ENCODE results near the gene WWOX.

The WWOX gene

DNA sequence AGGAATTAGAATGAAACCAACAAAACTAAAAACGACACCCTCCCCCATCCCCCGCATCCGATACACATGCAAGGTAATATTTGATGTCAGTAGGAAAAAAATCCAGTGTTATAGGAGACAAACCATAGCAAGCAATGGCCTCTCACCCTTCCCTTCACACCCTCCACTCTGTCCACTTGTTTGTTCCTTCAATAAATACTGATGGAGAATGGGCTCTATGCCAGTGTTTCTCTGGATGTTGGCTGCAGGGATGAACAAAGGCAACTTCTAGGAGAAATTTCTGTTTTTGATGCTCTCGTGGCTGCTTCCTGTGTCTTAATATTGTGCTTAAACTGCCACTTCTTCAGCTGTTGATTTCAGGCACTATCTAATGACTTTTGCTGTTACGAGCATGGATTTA, 98.8 kb downstream of the WWOX start:
- no peak for DNase-seq

DNA sequence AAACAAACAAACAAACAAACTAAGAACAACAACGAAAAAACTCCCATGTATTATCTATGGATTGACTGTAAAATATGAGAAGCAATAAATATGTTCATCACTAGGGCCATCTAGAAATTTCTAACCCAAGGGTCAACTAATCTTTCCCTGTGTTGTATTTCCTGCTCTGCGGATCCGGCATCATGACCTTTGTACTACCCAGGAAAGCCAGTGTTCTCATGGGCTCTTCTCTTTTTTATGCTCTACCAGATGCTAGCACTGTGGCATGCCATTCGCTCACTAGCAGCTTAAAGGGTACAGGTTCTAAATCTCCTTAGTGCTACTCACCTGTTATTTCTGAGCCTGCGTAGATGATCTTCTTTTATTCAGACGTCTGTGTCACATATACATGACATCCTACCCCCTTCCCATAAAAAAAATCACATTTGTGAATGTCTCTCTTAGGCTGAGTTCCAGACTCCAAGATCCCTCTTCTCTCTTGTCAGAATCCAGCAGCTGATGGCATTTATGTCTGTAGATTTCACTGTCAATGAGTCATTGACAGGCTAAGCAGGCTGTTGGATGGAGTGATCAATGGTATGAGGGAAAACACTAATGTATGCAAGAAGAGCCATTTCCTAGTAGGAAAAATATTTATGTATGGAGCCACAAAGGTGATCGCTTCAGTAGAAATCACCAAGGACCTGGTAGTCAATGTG, 100.0 kb downstream of the WWOX start:
- no peak for DNase-seq

DNA sequence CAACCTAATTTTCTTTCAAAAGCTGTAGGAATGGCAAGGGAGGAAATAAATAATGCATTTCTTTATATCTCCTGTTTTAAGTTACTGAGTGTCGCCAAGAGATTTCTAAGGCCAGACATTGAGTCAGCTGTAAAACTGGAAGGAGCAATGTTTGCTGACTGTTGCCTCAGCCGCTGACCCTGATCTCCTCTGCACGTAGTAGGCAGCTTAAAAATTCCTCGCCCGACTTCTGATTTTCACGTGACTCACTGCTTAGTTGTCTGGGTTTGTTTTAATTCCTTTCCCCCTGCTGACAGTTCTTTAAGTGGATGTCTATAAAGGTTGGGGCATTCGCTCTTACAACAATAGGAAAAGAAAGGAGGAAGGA, 100.6 kb downstream of the WWOX start:
- DNase-seq: no peak

DNA sequence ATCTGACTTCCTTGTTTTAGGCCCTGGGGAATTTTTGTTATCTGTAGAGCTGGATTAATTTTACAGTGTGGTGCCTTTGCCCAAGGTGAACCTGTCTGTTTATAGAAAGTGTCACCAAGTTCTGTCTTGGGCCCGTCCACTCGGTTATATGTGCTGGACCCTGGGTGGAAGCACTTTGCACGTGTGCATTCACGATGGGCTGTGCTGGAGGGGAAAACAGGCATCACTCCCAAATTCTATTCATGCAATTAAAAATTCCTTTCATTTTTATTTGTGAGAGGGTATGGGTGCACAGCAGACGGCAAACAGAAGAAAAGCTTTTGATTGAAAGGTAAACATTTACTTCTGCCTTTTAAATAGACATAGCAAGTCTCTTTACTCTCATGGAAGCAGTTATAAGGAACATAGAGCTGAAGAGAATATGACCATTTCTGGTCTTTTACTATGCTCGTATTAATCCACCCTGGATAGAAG, 101.2 kb downstream of the WWOX start:
- no peak for DNase-seq

DNA sequence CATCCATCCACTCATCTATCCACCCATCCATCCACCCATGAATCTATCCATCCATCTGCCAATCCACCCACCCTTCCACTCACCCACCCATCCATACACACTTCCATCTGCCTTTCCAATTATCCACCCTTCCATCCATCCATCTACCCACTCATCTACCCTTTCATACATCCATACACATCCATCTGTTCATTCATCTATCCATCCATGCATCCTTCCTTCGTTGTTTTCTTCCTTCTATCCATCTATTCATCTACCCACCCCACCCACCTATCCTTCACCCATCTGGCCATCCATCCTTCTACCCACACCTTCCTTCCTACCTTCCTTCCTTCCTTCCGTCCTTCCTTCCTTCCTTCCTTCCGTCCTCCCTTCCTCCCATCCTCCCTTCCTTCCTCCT, 106.1 kb downstream of the WWOX start:
- DNase-seq: no peak

DNA sequence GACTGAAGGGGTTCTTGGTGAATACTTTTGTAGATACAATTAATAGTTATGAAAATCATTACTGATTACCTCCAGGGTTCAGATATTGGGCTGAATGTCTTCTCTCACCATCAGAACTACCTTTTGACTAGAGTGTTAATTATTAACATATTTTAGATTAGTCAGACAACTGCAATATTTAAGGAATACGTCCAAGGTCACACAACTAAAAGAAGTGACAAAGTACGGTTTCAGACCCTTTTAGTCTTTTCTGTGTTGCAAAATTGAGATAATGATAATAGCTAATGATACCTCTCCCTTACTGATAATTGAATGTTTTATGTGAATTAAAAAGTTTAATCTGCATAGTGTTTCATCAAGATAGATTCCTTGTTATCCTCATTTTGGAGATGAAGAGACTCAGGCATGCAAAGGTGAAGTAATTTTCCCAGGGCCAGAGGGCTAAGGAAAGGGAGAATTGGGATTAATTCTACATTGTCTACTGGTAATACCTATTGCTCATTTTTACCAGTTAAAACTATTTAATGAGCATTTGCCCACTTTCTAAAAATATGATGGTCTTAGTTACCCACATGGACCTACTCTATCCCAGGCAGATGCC, 107.3 kb downstream of the WWOX start:
- no peak for DNase-seq

DNA sequence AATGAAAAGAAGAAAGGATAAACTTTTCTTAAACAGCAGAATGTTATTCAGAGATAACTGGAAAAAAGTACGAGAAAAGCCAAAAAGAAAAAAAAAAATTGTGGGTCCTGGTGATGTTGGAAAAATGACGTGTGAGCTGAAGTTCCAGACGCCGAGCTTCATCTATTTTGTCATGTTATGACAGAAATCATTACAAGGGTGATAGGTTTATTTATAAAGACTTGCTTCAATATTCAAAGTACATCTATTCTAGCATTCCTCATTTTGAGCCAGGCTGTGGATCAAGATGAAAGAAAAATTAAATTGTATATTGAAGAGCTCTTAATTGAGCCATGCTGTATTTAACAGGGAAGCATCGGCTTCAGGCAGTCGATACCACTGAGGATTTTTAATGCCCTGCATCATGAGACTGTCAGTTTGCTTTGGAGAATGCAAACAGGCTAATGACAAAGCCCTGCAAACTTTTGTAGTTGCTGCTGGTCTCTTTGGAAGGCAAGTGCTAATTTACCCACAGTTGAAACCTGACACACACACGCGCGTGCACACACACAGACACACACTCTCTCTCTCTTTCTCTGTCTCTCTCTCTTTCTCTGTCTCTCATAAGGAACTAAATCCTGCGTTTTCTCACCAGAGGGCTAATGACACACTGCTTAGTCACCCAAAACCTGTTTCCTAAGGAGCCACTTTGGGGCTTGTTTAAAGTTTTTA, 110.7 kb downstream of the WWOX start:
- DNase-seq: no peak

DNA sequence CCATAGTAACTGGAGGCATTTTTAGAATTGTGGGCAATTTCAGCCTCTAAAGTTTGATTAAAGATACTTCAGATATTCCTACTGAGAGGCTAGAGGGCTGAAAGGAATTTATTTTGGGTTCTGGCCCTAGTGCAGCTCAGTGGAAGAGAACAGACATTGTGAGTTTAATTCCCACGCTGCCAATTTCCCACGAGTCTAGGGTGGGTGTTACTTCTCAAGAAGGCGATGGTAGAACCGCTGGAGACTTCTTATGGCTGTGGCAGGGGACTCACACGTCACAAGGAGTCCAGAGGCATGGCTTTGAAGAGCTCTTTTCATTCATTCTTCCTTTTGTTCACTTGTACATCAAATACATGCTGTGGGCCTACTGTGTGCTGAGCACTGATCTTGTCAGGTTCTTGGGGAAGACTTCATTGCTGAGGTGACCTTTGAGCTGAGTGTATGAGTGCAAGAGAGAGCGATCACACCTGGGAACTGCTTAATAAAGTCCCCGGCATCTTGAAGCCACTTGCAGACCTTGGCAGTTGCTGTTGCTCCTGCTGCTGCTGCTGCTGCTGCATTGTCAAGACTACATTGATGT, 111.7 kb downstream of the WWOX start:
- DNase-seq: no peak

DNA sequence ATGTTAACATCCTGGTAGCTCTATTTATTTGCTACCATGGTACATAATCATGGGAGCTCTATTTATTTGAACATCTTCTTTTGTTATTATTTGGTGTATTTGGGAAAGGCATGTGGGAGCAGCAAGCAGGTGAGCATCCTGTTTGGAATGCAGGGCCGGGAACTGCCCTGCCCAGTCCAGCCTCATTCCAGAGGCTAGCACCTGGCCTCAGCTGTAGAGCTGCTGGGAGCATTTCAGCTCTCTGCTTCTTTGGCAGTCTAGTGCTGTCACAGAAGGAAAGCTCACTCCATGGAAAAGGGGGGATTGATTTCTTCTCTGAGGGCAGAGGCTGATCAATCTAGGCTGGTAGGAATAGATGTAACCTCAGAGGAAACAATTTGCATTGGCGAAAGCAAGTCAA, 112.5 kb downstream of the WWOX start:
- no peak for DNase-seq

DNA sequence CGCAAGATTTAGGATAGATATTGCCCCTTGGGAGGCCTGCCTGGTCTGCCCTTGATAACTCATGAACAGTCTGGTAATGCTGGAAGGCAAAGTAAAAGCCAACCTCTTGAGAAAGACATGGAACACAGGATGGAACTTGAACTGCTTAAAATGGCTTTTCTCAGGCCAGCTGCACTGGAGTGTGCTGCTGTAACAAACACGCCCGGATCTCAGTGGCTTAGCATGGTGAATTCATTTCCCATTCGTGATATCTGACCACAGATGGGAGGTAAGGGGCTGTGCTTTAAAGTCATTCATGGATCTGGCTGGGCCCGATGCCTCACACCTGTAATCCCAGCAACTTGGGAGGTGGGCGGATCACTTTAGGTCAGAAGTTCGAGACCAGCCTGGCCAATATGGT, 113.2 kb downstream of the WWOX start:
- DNase-seq: no peak

DNA sequence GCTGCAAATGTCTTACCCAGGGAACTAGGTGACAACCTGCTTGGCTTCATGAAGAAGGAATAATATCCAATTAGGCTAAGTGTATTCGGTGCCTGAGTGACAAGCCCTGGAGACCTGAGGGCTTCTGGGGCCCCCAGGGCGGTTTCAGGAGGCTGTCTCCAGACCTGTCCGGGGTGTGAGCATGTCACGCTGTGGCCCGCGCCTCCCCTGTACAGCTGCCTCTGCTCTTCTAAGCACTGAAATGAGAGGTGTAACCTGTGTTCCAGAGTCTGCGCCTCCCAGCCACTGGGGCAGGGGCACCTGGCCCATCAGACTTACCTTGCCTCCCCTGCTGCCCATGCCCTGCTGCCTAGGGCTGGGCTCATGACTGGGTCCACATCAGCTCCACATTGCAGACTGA, 114.3 kb downstream of the WWOX start:
- no peak for DNase-seq

DNA sequence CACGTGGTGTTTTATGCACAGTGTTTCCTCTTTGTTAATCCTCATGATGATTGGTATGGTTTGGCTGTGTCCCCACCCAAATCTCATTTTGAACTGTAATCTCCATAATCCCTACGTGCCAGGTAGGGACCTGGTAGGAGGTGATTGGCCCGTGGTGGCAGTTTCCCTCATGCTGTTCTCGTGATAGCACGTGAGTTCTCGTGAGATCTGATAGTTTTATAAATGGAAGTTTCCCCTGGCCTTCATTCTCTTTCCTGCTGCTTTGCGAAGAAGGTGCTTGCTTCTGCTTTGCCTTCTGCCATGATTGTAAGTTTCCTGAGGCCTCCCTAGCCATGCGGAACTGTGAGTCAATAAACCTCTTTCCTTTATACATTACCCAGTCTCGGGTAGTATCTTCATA, 115.8 kb downstream of the WWOX start:
- DNase-seq: no peak

DNA sequence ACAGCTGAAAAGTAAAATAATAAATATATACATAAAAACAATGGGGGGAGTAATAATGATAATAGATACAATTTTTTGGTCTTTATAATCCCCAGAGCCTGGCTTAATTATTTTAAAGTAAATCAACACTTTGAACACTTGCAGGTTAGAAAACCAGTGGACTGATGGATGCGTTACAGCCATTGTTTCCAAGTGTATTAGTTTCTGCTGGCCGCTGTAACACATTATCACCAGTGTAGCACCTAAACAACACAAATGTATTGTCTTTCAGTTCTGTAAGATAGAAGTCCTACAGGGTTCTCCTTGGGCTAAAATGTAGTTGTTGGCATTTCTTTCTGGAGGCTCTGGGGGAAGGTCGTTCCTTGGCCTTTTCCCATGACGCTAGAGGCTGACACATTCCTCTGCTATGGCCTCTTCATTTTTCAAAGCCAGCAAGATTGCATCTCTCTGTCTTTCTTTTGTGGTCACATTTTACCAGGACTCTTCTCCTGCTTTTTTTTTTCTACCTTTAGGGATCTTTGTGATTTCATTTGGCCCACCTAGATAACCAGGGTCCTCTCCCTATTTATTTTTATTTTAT, 116.8 kb downstream of the WWOX start:
- no peak for DNase-seq

DNA sequence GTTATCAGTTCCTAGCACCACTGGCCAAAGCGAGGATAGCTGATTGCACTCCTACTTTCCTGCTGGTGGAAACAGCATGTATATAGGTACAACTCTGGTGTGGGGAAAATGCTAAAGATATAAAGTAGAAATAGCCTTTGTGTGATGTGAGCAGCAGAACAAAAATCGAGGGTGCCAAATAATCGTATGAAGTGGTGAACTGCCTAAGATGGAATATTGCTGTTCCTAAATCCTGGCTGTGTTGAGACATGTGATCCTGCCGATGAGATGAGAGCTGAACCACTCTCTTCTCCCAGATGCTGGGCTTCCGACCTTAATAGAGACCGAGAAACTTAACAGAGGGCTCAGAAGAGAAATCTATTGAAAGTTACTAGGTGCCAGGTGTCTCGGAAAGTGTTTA, 117.8 kb downstream of the WWOX start:
- DNase-seq: no peak

DNA sequence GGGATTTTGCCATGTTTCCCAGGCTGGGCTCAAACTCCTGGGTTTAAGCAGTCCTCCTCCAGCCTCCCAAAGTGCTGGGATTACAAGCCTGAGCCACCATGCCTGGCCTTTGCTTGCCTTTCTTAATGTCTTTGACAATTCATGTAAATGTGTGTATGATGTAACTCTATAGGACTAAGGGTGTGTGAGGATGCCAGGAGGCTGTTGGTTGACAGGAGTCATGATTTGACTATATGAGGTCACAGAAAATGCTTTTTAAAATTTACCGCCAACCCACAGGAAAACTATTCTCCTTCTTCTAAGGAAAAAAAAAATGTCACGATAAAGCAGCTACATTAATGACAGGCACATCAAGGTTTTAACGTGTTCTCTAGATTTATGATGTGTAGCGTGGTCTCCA, 118.8 kb downstream of the WWOX start:
- no peak for DNase-seq

DNA sequence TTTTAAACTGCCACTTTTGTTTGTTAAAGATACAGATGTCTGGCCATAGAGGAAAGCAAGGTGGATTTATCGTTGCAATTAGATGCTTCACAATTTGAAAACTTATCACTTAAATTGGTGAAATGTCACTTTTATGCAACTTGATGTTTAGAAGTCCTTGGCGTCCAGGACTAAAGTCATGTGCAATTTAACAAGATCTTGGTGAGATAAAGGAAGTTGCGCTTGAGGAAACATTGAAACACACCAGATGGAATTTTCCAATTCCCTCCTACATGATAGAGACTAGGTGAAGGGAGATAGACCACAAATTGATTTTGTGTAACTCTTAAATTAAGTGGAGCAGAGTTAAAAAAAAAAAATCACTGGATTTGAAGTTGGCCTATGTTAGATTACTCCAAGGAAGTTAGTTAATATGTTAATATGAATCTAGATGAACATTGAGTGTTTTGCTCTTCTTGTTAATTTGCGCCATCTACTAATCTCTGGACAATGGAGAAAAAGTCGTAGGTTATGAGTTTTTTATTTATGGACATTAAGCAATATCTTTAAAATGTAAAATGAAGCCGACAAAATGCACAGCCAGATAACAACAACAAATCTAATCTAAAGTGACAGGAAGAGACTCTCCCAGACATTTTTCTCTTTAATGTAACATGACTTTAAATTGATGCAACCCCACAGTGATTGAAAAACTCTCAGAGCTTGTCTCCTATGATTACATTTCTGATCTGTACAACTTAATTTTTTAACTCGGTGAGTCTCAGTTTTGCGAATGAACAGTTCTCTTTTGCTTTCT, 119.6 kb downstream of the WWOX start:
- DNase-seq: no peak

DNA sequence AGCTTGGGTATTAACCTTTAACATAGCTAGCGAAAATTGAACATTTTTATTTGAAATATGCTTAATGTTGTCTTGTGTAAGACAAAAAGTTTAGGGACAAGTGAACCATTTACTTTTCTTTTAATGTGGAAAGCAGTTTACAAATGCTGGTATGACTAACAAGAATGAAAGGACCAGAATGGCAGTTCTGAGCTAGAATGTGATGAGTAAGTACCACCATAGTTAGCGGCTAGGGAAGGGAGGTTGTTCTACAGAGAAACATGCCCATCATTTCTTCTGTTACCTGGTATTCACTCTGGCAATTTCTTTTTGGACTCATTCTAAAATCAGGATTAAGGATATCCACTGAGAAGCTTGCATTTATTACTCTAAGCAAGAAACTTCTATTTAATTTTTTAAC, 121.1 kb downstream of the WWOX start:
- DNase-seq: no peak

DNA sequence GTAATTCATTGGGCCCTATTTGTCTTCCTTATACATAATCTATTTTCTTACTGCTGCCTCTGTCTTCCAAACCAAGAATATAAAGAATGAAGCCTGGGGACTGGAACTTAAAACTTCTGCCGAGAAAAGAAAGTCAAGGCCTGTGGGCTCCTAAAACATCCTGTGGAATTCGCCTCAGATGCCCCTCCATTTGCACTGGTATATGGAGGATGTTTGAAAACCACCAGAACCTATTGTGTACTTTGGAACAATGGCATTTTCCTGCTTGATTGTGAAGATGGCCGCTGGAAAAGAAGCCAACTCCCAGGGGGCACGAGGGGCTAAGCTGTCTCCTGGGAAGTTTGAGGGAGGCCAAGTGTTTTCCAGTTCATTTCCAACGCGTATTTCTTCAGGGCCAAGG, 122.4 kb downstream of the WWOX start:
- DNase-seq: no peak

DNA sequence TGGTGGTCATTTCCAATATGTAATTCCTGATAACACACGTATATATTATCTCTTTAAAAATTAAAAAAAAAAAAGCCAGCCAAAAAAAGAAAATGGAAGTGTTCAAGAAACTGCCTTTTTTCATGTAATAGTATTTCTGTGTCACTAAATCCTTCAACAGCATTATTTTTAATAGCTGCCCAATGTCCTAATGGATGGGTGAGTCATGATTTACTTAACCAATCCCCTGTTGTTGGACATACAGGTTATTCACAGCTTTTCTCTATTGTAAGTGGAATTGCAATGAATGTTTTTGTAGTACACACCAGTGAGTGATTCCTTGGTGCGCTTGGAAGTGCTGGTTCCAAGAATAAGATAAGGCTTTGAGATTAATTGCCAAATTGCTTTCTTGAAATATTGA, 124.9 kb downstream of the WWOX start:
- DNase-seq: no peak

DNA sequence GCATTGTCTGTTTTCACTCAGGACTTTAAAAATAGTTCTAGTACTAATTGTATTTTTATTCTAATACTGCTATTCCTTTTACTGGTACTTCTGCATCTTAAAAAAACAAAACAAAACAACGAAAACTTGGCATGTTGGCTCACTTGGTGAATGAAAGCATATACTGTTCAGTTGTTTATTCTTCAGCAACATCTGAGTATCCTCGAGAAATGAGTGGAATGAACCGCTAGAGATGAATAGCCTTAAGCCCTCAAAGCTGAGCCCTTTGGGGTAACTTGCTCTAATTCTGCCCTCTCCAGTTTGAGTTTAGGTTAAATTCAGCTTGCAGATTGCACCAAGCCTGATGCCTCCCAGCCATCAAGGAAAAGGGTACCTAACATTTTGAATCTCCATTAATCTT, 126.5 kb downstream of the WWOX start:
- no peak for DNase-seq

DNA sequence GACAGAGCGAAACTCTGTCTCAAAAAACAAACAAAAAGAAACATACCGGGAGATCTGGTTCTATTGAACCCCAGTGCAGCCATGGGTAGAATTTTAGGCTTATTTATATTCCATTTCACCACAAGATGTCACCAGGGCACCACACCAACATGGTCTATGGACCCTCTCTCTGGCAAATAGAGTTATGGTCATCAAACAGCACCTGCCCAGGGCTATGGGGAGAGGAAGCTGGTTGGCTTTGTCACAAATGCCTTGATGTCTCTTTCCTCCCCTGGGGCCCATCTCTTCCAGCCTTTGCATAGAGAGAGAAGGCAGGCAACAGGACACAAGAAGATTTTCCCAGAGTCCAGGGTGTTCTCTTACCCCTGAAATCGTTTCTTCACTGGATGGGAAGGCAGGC, 128.4 kb downstream of the WWOX start:
- DNase-seq: no peak

DNA sequence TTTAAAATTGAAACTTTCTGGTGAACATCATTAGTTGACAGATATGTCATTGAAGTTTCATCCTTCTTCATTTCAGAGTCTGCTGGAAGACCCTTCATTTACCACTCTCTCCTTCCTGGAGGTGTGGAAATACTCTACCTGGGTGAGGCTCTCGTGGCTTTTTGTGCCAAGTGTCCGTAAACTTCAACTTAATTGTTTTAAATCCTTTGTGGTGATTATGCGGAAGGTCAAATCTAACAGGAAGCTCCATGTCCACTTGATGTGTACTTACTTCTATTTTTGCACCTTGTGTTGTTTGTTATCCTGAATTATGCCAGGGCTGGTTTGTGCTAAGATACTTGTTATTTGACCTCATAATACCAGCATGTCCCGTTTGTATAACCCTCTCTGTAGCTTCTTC, 129.2 kb downstream of the WWOX start:
- no peak for DNase-seq

DNA sequence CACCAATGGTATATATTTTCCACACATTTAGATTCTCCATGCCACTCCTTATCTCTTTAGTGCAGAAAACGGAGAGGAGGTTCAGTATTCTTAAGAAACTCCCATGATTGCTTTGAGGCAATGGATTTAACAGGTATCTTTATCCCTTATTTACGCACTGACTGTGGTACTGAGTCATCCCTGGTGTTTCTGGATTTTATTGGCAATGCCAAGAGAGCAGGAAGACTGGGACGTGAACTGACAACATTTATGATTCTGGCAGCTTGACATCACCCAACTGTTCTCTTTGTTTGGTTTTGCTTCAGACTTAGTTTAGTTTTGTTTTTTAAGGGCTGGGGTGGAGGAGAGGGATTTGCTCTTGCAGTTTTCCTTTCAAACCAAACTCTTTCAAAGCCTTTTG, 131.4 kb downstream of the WWOX start:
- no peak for DNase-seq

Measured in inflammatory macrophage treated with lipopolysaccharide for 4 hours (primary cell).